Measurements from ENCODE around the gene AHDC1. TPM values are rescaled to one million over a fixed set of nuclear protein-coding genes. Genes with fewer than 3 reads are reported as not detected.

Gene AHDC1
- total RNA-seq, 4 donors from 2014 or later, result 26.4 to 39.9 (median 34.6) TPM

- Histone ChIP-seq H3K36me3 (peaks cover 0 to 8% (median 0%) of the 10 kb centered on the region in 3 donors), H3K27ac (peak overlapping the region; percentile 20 to 99 (median 62)), H3K27me3 (no peaks in the 10 kb centered on the region), H3K4me1 (peaks cover 0 to 100% (median 91%) of the 10 kb centered on the region in 4 donors), H3K4me3 (peak overlapping the region in 1 of 4 donors; percentile 16), H3K9me3 (no peaks in the 10 kb centered on the region)
- no peak for DNase-seq (ENCODE audit: low spot score in 2 of 2)
- TF ChIP-seq POLR2A (IDR thresholded peaks at IDR 0.05) (no peak), CTCF (IDR thresholded peaks at IDR 0.05) (no peak), EP300 (IDR thresholded peaks at IDR 0.05) (no peak)
- 50 to 56% methylated on average over 7 to 8 of the region's 8 CpGs for WGBS, 2 donors
These were observed 10.0 kb downstream of the AHDC1 start for GRCh38 chr1:27593678-27594563.

- H3K36me3 ChIP-seq, result peaks cover 0 to 10% (median 0%) of the 10 kb centered on the region in 3 donors
- 43 to 46% methylated on average over 13 to 16 of the region's 17 CpGs for WGBS, 2 donors
- no peak for TF ChIP-seq CTCF (IDR thresholded peaks at IDR 0.05)
- no peak for TF ChIP-seq EP300 (IDR thresholded peaks at IDR 0.05)
- no peak for TF ChIP-seq POLR2A (IDR thresholded peaks at IDR 0.05)
- DNase-seq (ENCODE audit: low spot score in 2 of 2), result no peak
- H3K27ac ChIP-seq, result peak overlapping the region in 3 of 4 donors; percentile 35 to 99 (median 98)
- no peak overlapping the region for H3K4me3 ChIP-seq
- H3K27me3 ChIP-seq, result no peaks in the 10 kb centered on the region
- H3K4me1 ChIP-seq, result peaks cover 0 to 100% (median 86%) of the 10 kb centered on the region in 4 donors
- H3K9me3 ChIP-seq, result no peaks in the 10 kb centered on the region
These were observed 10.8 kb downstream of the AHDC1 start for GRCh38 chr1:27592931-27593677.

- no peak for DNase-seq (ENCODE audit: low spot score in 2 of 2)
- 78 to 79% methylated on average over 6 to 11 of the region's 22 CpGs for WGBS, 2 donors
These were observed 11.6 kb downstream of the AHDC1 start for GRCh38 chr1:27592232-27592930.

GRCh38 chr1:27591622-27592021 lies 12.3 kb downstream of the AHDC1 start:
- WGBS, 2 donors, result 34 to 43% methylated on average over 4 of the region's 4 CpGs
- H3K27ac ChIP-seq, result peak overlapping the region in 3 of 4 donors; percentile 23 to 99 (median 98)
- H3K9me3 ChIP-seq, result no peaks in the 10 kb centered on the region
- H3K27me3 ChIP-seq, result no peaks in the 10 kb centered on the region
- no peak for TF ChIP-seq POLR2A (IDR thresholded peaks at IDR 0.05)
- TF ChIP-seq EP300 (IDR thresholded peaks at IDR 0.05), result no peak
- TF ChIP-seq CTCF (IDR thresholded peaks at IDR 0.05), result no peak
- peaks cover 0 to 100% (median 74%) of the 10 kb centered on the region in 4 donors for H3K4me1 ChIP-seq
- no peak overlapping the region for H3K4me3 ChIP-seq
- DNase-seq (ENCODE audit: low spot score in 2 of 2), result no peak
- peaks cover 0 to 10% (median 0%) of the 10 kb centered on the region in 3 donors for H3K36me3 ChIP-seq

More at GRCh38 chr1:27592232-27592930, 11.6 kb downstream of the AHDC1 start:
- Histone ChIP-seq H3K27ac (peak overlapping the region in 3 of 4 donors; percentile 35 to 99 (median 98)), H3K4me3 (no peak overlapping the region), H3K27me3 (no peaks in the 10 kb centered on the region), H3K4me1 (peaks cover 0 to 100% (median 79%) of the 10 kb centered on the region in 4 donors), H3K36me3 (peaks cover 0 to 10% (median 0%) of the 10 kb centered on the region in 3 donors), H3K9me3 (no peaks in the 10 kb centered on the region)
- TF ChIP-seq POLR2A (IDR thresholded peaks at IDR 0.05) (no peak), EP300 (IDR thresholded peaks at IDR 0.05) (no peak), CTCF (IDR thresholded peaks at IDR 0.05) (no peak)
